Cardiac muscle cell (in vitro differentiated cells and primary cell): ENCODE measurements around the gene KCNA2. TPM values are rescaled to one million over a fixed set of nuclear protein-coding genes. Genes with fewer than 3 reads are reported as not detected.
A peak's percentile ranks its signal among the peaks of the same experiment; 100 is the strongest.

Experiments
- DNase-seq, 2 donors: peaks; one replicate each; pipeline versions ENCODE4 v3.0.0 to v3.0.0-alpha.2; 2010 to 2017; ENCODE audit warnings: low read depth in 1 of 2, low spot score in 1 of 2
- H3K27ac ChIP-seq: fragments of 200-600 bp; sonication (generic); 2 replicates; pipeline ENCODE4 v1.5.1; 2016
- H3K27me3 ChIP-seq: fragments of 200-600 bp; sonication (generic); 2 replicates; pipeline ENCODE4 v1.6.0; 2016; ENCODE audit warnings: control low read depth
- H3K36me3 ChIP-seq: fragments of 200-600 bp; sonication (generic); 2 replicates; pipeline ENCODE4 v1.5.1; 2016; ENCODE audit warnings: control low read depth
- H3K4me1 ChIP-seq: fragments of 200-600 bp; sonication (generic); 2 replicates; pipeline ENCODE4 v1.8.1; 2017; ENCODE audit warnings: low read depth, mild to moderate bottlenecking, mixed run types
- H3K4me3 ChIP-seq: fragments of 200-600 bp; sonication (generic); 2 replicates; pipeline ENCODE4 v1.5.1; 2016; ENCODE audit warnings: mild to moderate bottlenecking
- H3K9me3 ChIP-seq: fragments of 200-600 bp; sonication (generic); 2 replicates; pipeline ENCODE4 v1.5.1; 2017; ENCODE audit warnings: low read depth, mild to moderate bottlenecking, control low read depth
- polyA plus RNA-seq: library from polyadenylated mRNA; unstranded; fragments of >200 nt; fragmentation: Nextera tagmentation; extraction: Ambion mirVana; gene quantifications from 2 replicates; pipeline ENCODE4 v1.2.1, GENCODE V29; 2016
- total RNA-seq: library from RNA; depleted of rRNA; stranded (reverse); fragments of >200 nt; gene quantifications from 2 replicates; pipeline ENCODE4 v1.2.3, GENCODE V29; 2016
- TF ChIP-seq, protein P1 (sequence below): IDR thresholded peaks from 2 replicates; pipeline ENCODE4 v1.5.1; 2012; ENCODE audit warnings: low read depth, mild to moderate bottlenecking, low read length

Gene KCNA2
- total and polyA plus RNA-seq, 2 experiments from 2014 or later: 0.03 to 0.17 TPM

DNA sequence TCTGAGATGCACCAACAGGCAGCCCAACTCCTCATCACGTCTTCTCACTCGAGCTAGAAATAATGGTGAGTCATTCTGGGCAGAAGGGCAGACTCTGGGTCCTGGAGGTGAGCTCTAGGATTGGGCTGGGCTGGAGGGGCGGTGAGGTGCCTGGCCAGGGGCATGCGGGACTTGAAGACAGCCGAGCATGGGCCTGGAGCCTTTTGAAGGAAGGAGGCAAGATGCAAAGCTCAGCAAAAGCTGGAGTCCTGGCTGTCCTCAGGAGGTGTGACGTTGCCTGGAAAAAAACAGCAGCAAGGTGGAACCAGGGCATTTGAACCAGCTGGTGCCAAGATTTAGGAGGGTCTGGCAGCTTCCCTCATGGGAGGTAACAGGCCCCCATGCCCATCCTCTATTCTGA, 712 bp downstream of the KCNA2 start:
- peaks cover 5% of the 10 kb centered on the region for H3K4me1 ChIP-seq
- no peaks in the 10 kb centered on the region for H3K36me3 ChIP-seq
- H3K27me3 ChIP-seq: peaks cover 77% of the 10 kb centered on the region
- peak overlapping the region; percentile 40 for H3K4me3 ChIP-seq
- TF ChIP-seq, protein P1, sequence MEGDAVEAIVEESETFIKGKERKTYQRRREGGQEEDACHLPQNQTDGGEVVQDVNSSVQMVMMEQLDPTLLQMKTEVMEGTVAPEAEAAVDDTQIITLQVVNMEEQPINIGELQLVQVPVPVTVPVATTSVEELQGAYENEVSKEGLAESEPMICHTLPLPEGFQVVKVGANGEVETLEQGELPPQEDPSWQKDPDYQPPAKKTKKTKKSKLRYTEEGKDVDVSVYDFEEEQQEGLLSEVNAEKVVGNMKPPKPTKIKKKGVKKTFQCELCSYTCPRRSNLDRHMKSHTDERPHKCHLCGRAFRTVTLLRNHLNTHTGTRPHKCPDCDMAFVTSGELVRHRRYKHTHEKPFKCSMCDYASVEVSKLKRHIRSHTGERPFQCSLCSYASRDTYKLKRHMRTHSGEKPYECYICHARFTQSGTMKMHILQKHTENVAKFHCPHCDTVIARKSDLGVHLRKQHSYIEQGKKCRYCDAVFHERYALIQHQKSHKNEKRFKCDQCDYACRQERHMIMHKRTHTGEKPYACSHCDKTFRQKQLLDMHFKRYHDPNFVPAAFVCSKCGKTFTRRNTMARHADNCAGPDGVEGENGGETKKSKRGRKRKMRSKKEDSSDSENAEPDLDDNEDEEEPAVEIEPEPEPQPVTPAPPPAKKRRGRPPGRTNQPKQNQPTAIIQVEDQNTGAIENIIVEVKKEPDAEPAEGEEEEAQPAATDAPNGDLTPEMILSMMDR: no peak
- H3K27ac ChIP-seq: no peak overlapping the region
- no peaks in the 10 kb centered on the region for H3K9me3 ChIP-seq
- no peak for DNase-seq

DNA sequence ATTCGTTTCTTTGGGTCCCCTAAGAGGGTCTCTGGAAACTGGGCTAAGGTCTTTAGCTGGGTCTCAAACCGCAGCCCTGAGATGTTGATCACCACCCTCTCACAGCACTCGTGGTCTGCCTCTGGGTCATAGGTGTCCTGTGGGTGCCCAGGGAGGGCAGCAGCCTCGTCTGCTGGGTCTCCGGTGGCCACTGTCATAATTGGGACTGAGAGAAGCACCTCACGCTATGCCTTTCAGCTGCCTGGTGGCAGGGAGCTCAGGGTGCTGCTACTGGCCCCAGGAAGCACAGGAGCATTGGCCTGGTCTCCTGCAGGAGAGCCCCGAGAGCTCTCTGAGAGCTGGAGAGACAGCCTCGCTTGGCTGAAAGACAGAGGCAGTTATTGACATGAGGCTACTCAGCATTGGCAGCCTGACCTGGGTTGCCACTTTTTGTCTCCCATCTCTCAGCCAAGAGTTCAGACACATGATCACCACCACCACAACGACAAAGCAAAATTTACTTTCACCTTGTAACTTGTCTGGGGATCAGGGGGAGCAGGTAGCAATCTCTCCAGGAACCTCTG, 1.5 kb downstream of the KCNA2 start:
- DNase-seq: no peak
- no peaks in the 10 kb centered on the region for H3K36me3 ChIP-seq

DNA sequence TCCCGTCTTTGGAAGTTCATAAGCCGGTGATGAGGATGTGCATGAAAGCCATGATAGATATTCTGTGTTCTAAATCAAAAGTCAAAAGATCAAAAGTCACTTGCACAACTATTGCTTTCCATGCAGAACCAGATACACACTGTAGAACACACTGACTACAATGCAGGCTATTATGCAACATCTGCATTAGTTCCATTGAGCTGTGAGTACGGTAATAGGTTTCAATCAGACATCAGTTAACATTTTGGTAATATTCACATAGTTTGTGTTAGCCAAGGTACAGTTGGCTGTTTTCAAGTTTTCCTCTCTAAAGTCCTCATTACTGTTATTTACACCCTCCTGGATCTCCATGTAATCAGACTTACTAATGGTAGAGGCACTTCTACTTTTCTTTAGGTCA, 3.1 kb downstream of the KCNA2 start:
- peaks cover 5% of the 10 kb centered on the region for H3K4me1 ChIP-seq
- no peak overlapping the region for H3K4me3 ChIP-seq
- TF ChIP-seq, protein P1: no peak
- no peak for DNase-seq
- H3K27me3 ChIP-seq: peaks cover 53% of the 10 kb centered on the region
- H3K36me3 ChIP-seq: no peaks in the 10 kb centered on the region
- no peak overlapping the region for H3K27ac ChIP-seq
- H3K9me3 ChIP-seq: no peaks in the 10 kb centered on the region

More for the DNA sequence above, 1.5 kb downstream of the KCNA2 start:
- TF ChIP-seq, protein P1: no peak
- Histone ChIP-seq H3K4me1 (peaks cover 5% of the 10 kb centered on the region), H3K27me3 (peaks cover 69% of the 10 kb centered on the region), H3K9me3 (no peaks in the 10 kb centered on the region), H3K27ac (no peak overlapping the region), H3K4me3 (no peak overlapping the region)

DNA sequence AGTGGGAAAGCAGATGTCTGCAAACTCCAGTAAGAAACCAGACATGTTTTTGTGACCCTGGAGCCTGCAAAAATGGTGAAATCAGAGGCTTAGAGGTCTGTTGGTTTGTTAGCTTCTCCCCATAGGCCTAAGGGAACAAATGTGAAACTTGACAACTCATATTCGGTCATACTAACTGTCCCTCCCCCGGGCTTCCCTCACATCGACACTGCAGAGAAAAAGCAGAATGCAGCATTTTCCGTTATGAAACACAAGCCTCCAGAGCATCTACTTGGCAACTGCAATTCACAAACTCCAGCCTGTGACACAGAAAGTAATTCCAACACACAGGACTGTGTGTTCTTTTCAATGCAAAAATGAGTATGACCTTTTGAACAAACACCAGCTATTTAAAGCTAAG, 3.7 kb downstream of the KCNA2 start:
- Histone ChIP-seq H3K9me3 (no peaks in the 10 kb centered on the region), H3K27me3 (peaks cover 52% of the 10 kb centered on the region), H3K27ac (no peak overlapping the region), H3K4me1 (peaks cover 5% of the 10 kb centered on the region), H3K4me3 (no peak overlapping the region), H3K36me3 (no peaks in the 10 kb centered on the region)
- no peak for DNase-seq
- TF ChIP-seq, protein P1: no peak

DNA sequence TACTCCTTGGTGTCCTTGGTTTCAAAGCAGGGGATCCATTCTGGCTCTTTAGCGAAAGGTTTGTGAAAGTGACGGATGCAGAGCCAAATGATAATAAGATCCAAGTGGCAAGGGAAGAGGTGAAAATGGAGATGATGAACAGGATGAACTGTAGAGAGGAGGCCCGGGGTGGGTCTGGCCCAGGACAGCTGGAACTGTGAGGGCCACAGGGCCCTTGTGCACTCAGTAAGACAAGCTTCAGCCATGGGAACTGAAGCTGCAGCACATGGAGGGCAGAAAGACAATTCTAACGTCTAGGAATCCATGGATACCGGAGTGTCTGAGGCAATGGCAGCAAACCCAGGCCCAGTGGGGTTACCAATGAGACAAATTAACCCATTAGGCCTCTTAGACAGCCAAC, 4.8 kb downstream of the KCNA2 start:
- Histone ChIP-seq H3K4me1 (peaks cover 5% of the 10 kb centered on the region), H3K27me3 (peaks cover 51% of the 10 kb centered on the region), H3K4me3 (no peak overlapping the region), H3K27ac (no peak overlapping the region), H3K9me3 (no peaks in the 10 kb centered on the region), H3K36me3 (no peaks in the 10 kb centered on the region)
- TF ChIP-seq, protein P1: no peak
- no peak for DNase-seq

DNA sequence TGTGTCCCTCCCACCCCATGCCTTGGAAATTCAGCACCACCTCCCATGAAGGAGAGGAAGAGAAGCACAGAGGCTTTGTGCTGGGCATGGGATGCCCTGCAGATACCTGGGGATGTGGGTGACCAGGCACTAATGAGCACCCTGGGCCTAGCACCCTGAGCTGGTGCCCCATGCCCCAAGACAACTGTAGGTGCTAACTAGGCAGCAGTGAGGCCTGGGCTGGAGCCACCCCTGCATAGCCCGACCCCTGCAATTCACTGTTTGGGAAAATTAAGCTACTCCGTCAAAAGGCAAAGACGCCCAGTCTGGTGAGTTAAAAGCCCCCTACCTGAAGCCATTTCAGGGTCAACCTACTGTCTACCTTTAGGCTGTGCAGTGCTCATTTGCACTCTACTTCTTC, 5.4 kb downstream of the KCNA2 start:
- H3K36me3 ChIP-seq: no peaks in the 10 kb centered on the region
- no peak overlapping the region for H3K27ac ChIP-seq
- peaks cover 49% of the 10 kb centered on the region for H3K27me3 ChIP-seq
- H3K9me3 ChIP-seq: no peaks in the 10 kb centered on the region
- TF ChIP-seq, protein P1: no peak
- H3K4me3 ChIP-seq: no peak overlapping the region
- no peak for DNase-seq
- H3K4me1 ChIP-seq: peaks cover 4% of the 10 kb centered on the region
